WTC11 (cell line): ENCODE measurements around the gene EXOC3L4. TPM values are rescaled to one million over a fixed set of nuclear protein-coding genes. Genes with fewer than 3 reads are reported as not detected.

Experiments used
- ATAC-seq: fragments of 200-7000 bp; cut with Tn5 transposase; 2 replicates; pipeline ENCODE4 v1.10.0; 2021; ENCODE audit warnings: mild to moderate bottlenecking, moderate library complexity
- CTCF ChIA-PET: fragments of 300-600 bp; sonication (Branson Sonifier 250); formaldehyde crosslinking; loops from one replicate; lab custom pipeline; 2021; ENCODE audit warnings: antibody characterized with exemption; lab: Charles Lee
- POLR2A ChIA-PET: fragments of 350-600 bp; sonication (Branson Sonifier 250); formaldehyde crosslinking; loops from one replicate; lab custom pipeline; 2021; ENCODE audit warnings: antibody characterized with exemption; lab: Charles Lee
- DNase-seq: peaks from one replicate; pipeline ENCODE4 v3.0.0; 2021; ENCODE audit warnings: low spot score
- H3K27ac Mint-ChIP-seq: 2 replicates; pipeline ENCODE4 v1.8.0; 2021; ENCODE audit warnings: mixed read lengths
- H3K27me3 Mint-ChIP-seq: 2 replicates; pipeline ENCODE4 v1.8.0; 2021; ENCODE audit warnings: low read depth, mild to moderate bottlenecking, moderate library complexity, mixed read lengths
- H3K36me3 Mint-ChIP-seq: 2 replicates; pipeline ENCODE4 v1.8.0; 2021; ENCODE audit warnings: mixed read lengths
- H3K4me1 Mint-ChIP-seq: 2 replicates; pipeline ENCODE4 v1.8.0; 2022; ENCODE audit warnings: mixed read lengths
- H3K4me3 Mint-ChIP-seq: 2 replicates; pipeline ENCODE4 v1.8.0; 2021; ENCODE audit warnings: mild to moderate bottlenecking, moderate library complexity, mixed read lengths
- H3K9me3 Mint-ChIP-seq: 2 replicates; pipeline ENCODE4 v1.8.0; 2021; ENCODE audit warnings: mixed read lengths
- CBFB ChIP-seq: sonication (generic); formaldehyde crosslinking; IDR thresholded peaks from 2 replicates; pipeline ENCODE4 v1.8.1; 2022; ENCODE audit warnings: mild to moderate bottlenecking, low read depth, missing genetic modification reagents
- CDX4 ChIP-seq: fragments of 250-450 bp; sonication (Bioruptor Pico); IDR thresholded peaks from 2 replicates; pipeline ENCODE4 v1.9.0; 2021; ENCODE audit warnings: moderate library complexity, mild to moderate bottlenecking, inconsistent platforms, borderline replicate concordance
- CREB1 ChIP-seq: sonication (generic); formaldehyde crosslinking; IDR thresholded peaks from 2 replicates; pipeline ENCODE4 v1.8.0; 2023; ENCODE audit warnings: mild to moderate bottlenecking, missing genetic modification reagents
- E2F4 ChIP-seq: sonication (generic); formaldehyde crosslinking; IDR thresholded peaks from 2 replicates; pipeline ENCODE4 v1.8.1; 2022; ENCODE audit warnings: low read depth, mild to moderate bottlenecking, moderate library complexity, missing genetic modification reagents, borderline replicate concordance
- FOXK1 ChIP-seq: sonication (generic); formaldehyde crosslinking; IDR thresholded peaks from 2 replicates; pipeline ENCODE4 v1.8.0; 2022; ENCODE audit warnings: mild to moderate bottlenecking, moderate library complexity, missing genetic modification reagents
- GRHL2 ChIP-seq: fragments of 250-450 bp; sonication (Bioruptor Pico); IDR thresholded peaks from 2 replicates; pipeline ENCODE4 v1.8.0; 2022; ENCODE audit warnings: mild to moderate bottlenecking, moderate library complexity; ENCODE audit not compliant: insufficient replicate concordance, severe bottlenecking
- IRF1 ChIP-seq: sonication (generic); formaldehyde crosslinking; IDR thresholded peaks from 2 replicates; pipeline ENCODE4 v1.8.0; 2023; ENCODE audit warnings: missing genetic modification reagents
- JAZF1 ChIP-seq: fragments of 250-450 bp; sonication (Bioruptor Pico); IDR thresholded peaks from 2 replicates; pipeline ENCODE4 v1.9.0; 2021; ENCODE audit warnings: moderate library complexity, mild to moderate bottlenecking, inconsistent platforms
- NFE2L1 ChIP-seq: sonication (generic); formaldehyde crosslinking; IDR thresholded peaks from 2 replicates; pipeline ENCODE4 v1.8.1; 2023; ENCODE audit warnings: missing genetic modification reagents
- NR1H2 ChIP-seq: sonication (generic); formaldehyde crosslinking; IDR thresholded peaks from 2 replicates; pipeline ENCODE4 v1.9.0; 2021; ENCODE audit warnings: mild to moderate bottlenecking, moderate library complexity, missing genetic modification reagents
- NR2C2 ChIP-seq: sonication (generic); formaldehyde crosslinking; IDR thresholded peaks from 2 replicates; pipeline ENCODE4 v1.8.0; 2022; ENCODE audit warnings: mild to moderate bottlenecking, missing genetic modification reagents
- PRDM15 ChIP-seq: sonication (generic); formaldehyde crosslinking; IDR thresholded peaks from 2 replicates; pipeline ENCODE4 v1.8.0; 2022; ENCODE audit warnings: missing genetic modification reagents
- STAT6 ChIP-seq: sonication (generic); formaldehyde crosslinking; conservative IDR thresholded peaks from 2 replicates; pipeline ENCODE4 v1.8.1; 2023; ENCODE audit warnings: mild to moderate bottlenecking, low read depth, missing genetic modification reagents, moderate library complexity
- TCF7 ChIP-seq: sonication (generic); formaldehyde crosslinking; IDR thresholded peaks from 2 replicates; pipeline ENCODE4 v1.8.0; 2022; ENCODE audit warnings: mild to moderate bottlenecking, low read depth, missing genetic modification reagents, moderate library complexity
- TP53 ChIP-seq: sonication (generic); formaldehyde crosslinking; IDR thresholded peaks from 2 replicates; pipeline ENCODE4 v1.8.1; 2023; ENCODE audit warnings: mild to moderate bottlenecking, missing genetic modification reagents
- ZNF532 ChIP-seq: fragments of 250-450 bp; sonication (Bioruptor Pico); IDR thresholded peaks from 2 replicates; pipeline ENCODE4 v1.9.0; 2021; ENCODE audit warnings: mild to moderate bottlenecking, borderline replicate concordance
- total RNA-seq: library from RNA; stranded (reverse); gene quantifications from 3 replicates; pipeline ENCODE4 v1.2.3, GENCODE V29; 2021
- TF ChIP-seq, protein P1 (sequence below): fragments of 250-450 bp; sonication (Bioruptor Pico); IDR thresholded peaks from 2 replicates; pipeline ENCODE4 v1.8.0; 2021; ENCODE audit warnings: mild to moderate bottlenecking
- TF ChIP-seq, protein P2 (sequence below): fragments of 250-450 bp; sonication (Bioruptor Pico); conservative IDR thresholded peaks from 2 replicates; pipeline ENCODE4 v1.9.0; 2021; ENCODE audit warnings: mild to moderate bottlenecking

Gene EXOC3L4
- total RNA-seq, 1 experiment from 2014 or later, result 0.42 TPM

- H3K27me3 Mint-ChIP-seq, result no peaks in the 10 kb centered on the region; the same call in 1 of the 2 replicates
- TF ChIP-seq CREB1 (CRISPR knock-in tag), result no peak
- TF ChIP-seq E2F4, result no peak
- TF ChIP-seq CDX4, result no peak
- TF ChIP-seq, protein P1, sequence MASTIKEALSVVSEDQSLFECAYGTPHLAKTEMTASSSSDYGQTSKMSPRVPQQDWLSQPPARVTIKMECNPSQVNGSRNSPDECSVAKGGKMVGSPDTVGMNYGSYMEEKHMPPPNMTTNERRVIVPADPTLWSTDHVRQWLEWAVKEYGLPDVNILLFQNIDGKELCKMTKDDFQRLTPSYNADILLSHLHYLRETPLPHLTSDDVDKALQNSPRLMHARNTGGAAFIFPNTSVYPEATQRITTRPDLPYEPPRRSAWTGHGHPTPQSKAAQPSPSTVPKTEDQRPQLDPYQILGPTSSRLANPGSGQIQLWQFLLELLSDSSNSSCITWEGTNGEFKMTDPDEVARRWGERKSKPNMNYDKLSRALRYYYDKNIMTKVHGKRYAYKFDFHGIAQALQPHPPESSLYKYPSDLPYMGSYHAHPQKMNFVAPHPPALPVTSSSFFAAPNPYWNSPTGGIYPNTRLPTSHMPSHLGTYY, result no peak
- no peak for TF ChIP-seq TCF7 (CRISPR knock-in tag)
- TF ChIP-seq IRF1 (CRISPR knock-in tag), result no peak
- no peak for TF ChIP-seq CBFB (CRISPR knock-in tag)
- TF ChIP-seq TP53 (CRISPR knock-in tag), result no peak
- ATAC-seq (no peak), DNase-seq (no peak)
- H3K4me3 Mint-ChIP-seq, result no peak overlapping the region
- H3K27ac Mint-ChIP-seq, result no peak overlapping the region
- H3K9me3 Mint-ChIP-seq, result no peaks in the 10 kb centered on the region
- peaks cover 18% of the 10 kb centered on the region for H3K4me1 Mint-ChIP-seq
- ChIA-PET CTCF (interaction anchor here (1.3 kb wide), 1 partner anchor 40 kb away, joined by 3 read pairs; no protein-coding TSS in a partner anchor), POLR2A (no interaction called here)
- no peaks in the 10 kb centered on the region for H3K36me3 Mint-ChIP-seq
Measured at GRCh38 chr14:103061482-103061976, 33.0 kb upstream of the EXOC3L4 start.

DNA sequence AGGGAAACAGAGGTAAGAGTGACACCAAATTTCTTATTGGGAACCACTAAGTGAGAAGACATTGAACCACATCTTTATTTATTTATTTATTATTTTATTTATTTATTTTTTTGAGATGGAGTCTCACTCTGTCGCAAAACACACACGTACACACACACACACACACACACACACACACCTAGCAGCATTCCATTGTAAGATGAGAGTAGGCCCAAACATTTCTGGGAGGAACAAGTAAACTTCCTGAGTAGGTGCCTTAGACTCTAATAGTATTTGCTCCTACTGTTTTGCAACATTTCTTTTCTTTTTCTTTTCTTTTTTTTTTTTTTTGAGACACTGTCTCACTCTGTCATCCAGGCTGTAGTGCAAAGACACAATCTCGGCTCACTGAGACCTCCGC is 30.1 kb upstream of the EXOC3L4 start:
- DNase-seq, result no peak
- Mint-ChIP-seq H3K4me3 (no peak overlapping the region), H3K27me3 (no peaks in the 10 kb centered on the region; the same call in 1 of the 2 replicates), H3K9me3 (no peaks in the 10 kb centered on the region), H3K36me3 (no peaks in the 10 kb centered on the region), H3K4me1 (peaks cover 7% of the 10 kb centered on the region), H3K27ac (no peak overlapping the region)
- CTCF ChIA-PET, result interaction anchor here (2.0 kb wide), 1 partner anchor 41 kb away, joined by 7 read pairs; no protein-coding TSS in a partner anchor
- POLR2A ChIA-PET, result no interaction called here
- no peak for ATAC-seq
- TF ChIP-seq ZNF532 (CRISPR knock-in tag) (no peak), GRHL2 (CRISPR knock-in tag) (no peak), NFE2L1 (CRISPR knock-in tag) (no peak), NR1H2 (CRISPR knock-in tag) (no peak), STAT6 (CRISPR knock-in tag) (no peak), NR2C2 (CRISPR knock-in tag) (no peak), FOXK1 (CRISPR knock-in tag) (no peak), PRDM15 (CRISPR knock-in tag) (no peak), JAZF1 (CRISPR knock-in tag) (no peak)
- TF ChIP-seq, protein P2, sequence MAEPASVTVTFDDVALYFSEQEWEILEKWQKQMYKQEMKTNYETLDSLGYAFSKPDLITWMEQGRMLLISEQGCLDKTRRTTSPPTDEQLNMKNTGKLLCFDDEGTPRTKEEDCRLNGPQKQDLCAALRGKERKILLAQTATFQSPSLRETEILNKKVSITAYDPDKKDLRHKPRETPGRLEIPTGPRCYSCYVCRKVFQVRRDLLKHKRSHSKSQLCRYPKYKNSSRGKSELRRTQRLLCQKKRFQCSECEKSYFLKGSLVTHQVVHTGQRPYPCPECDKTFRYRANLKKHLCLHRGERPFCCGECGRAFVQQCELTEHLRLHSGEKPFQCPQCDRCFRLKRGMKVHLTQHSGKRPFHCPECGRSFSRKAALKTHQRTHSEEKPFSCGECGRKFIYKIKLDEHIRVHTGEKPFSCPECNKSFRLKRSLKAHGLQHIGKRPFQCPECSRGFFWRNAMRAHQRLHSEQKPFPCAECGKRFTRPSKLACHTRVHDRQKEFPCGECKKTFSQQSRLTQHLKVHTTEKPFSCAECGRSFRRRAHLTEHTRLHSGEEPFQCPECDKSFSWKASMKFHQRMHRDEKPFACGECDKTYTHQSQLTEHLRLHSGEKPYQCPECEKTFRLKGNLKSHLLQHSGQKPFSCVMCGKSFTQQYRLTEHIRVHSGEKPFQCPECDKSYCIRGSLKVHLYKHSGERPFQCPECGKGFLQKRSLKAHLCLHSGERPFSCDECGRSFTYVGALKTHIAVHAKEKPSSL (CRISPR knock-in tag), result no peak
